GM12873 (cell line): ENCODE results near the gene TRIM2.

Source experiments
- TF ChIP-seq, protein P1 (sequence below): IDR thresholded peaks from 2 replicates; pipeline ENCODE4 v1.5.1; 2012; ENCODE audit warnings: low read depth, mild to moderate bottlenecking, moderate library complexity, low read length, control low read depth; ENCODE audit not compliant: insufficient read depth; ENCODE audit errors: missing control alignments

Gene TRIM2

DNA sequence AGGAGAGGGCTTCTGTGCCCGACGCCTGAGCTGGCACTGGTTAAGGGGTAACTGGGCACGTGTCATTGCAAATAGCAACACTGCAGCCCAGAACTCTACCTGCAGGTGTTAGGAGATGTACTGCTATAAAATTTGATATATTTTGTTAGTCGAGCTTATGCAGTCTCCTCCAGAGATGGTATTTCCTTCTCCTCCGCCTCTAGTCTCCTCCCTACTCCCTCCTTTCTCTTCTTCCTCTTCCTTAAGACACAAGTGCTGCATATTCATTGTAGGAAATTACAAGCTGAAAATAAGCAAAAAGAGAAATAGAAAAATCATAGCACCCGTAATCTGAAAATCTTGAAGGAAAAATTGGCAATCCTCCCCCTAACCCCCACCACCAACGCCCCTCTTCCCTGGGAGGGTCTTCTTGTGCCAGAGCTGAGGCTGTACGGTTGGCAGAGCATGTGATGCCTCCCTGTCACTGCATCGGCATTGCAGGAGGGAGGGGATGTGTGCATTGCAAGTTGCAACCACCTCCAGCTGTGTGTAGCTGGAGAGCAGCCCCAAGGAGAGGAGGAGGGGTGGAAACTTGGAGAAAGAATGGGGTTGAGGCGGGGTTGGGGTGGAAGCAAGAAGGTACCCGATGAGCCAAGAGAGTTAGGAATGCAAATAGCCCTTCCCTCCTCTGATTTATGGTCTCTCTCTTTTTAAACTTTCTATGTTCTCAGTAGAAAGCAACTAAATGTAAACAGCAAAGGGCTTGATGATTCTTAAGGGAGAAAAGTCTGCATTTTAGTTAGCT is 92.0 kb downstream of the TRIM2 start:
- TF ChIP-seq, protein P1, sequence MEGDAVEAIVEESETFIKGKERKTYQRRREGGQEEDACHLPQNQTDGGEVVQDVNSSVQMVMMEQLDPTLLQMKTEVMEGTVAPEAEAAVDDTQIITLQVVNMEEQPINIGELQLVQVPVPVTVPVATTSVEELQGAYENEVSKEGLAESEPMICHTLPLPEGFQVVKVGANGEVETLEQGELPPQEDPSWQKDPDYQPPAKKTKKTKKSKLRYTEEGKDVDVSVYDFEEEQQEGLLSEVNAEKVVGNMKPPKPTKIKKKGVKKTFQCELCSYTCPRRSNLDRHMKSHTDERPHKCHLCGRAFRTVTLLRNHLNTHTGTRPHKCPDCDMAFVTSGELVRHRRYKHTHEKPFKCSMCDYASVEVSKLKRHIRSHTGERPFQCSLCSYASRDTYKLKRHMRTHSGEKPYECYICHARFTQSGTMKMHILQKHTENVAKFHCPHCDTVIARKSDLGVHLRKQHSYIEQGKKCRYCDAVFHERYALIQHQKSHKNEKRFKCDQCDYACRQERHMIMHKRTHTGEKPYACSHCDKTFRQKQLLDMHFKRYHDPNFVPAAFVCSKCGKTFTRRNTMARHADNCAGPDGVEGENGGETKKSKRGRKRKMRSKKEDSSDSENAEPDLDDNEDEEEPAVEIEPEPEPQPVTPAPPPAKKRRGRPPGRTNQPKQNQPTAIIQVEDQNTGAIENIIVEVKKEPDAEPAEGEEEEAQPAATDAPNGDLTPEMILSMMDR = no peak

DNA sequence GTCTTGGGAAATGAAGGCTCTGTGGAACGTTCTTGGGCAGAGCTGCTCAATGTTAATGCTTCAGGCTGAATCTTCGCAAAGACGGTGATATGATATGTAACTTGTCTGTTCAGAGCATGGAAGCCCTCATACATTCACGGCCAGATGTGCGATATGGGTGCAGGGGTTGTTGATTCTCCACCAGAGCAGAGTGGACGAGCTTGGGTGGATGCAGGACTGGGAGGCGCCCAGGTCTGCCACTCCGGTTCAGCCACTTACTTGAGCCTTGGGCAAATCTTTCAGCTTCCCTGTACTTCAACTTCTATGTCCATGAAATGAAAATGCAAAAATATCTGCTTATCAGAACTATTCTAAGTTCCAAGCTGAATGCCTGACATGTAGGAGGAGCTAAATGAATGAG is 92.9 kb downstream of the TRIM2 start:
- TF ChIP-seq, protein P1 = no peak

DNA sequence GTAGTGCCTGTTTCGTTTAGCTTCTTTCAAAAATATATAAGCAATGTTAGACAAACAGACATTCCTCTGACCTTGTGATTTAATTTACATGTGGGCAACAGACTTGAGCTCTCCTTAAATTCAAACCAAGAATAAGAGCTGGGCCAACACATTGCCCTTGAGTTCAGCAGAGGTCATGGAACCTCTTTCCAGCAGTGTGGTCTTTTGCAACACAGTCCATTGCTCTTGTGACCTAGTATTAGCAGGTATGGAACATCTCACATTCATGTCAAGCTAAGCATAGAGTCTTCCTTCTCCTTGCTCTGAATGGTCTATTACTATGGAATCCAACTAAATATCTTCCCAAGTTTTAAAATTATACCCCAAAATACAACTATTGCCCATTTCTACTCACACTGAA is 106.5 kb downstream of the TRIM2 start:
- TF ChIP-seq, protein P1 = no peak

DNA sequence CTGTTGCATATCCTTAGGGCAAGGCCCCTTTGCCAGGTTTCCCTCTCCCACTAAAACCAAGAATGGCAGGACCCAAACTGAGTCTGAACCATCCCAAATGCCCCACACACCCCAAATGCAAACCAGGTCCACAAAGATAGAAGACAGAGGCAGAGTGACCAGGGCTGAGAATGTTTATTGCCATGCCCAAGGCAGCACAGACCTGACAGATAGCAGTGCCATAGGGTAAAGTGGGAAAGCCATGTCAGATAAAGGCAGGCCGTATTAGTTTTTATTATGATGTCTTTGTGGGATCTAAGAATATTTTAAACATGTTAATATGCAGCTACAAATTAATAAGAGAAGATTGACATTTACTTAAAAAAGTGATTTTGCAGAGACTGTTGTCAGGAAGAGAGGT is 110.7 kb downstream of the TRIM2 start:
- TF ChIP-seq, protein P1 = no peak

DNA sequence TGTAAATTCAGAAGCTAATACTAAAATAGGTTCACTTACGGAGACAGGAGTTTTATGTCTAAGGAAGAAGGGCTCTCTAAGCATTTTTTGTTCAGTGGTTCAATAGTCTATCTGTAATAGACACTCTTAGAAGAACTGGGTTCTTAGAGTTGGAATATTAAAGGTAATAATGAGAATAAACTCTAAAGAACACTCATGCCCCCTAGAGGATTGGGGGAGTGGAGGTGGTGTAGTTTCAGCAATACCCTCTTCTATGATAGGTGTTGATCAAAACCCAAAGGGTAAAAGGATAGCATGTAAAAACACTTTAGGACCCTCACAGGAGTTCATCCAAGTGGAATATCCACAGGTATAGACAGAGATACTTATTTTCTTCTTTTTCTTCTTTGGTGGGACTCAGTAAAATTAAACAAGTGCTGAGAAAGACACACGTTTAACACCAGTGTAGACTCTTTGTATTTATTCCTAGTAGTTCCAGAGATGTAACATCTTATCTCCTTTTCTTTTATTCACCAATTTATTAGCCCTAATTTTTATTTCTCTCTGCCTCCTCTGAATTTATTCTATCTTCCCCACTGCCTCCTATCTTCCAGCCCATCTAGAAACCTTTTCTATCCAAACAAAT is 114.6 kb downstream of the TRIM2 start:
- TF ChIP-seq, protein P1 = peak; percentile 68

DNA sequence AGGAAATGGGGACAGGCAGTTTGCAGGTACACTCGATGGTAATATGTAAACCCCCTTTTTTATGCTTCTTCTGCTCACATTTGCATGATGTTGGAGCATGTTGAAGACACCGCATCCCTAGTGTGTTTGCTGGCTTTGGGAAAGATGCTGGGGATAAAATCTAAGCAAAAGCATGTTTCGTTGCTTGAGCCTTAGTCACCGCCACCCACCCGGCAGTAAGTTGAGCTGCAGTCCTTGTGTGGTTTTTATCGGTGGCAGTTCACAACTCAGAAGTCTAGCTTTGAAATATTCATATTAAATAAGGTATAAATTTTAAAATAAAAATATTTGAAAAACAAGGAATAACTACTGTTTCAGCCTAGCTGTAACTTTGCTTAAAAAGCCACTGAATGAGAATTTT is 118.5 kb downstream of the TRIM2 start:
- TF ChIP-seq, protein P1 = no peak

DNA sequence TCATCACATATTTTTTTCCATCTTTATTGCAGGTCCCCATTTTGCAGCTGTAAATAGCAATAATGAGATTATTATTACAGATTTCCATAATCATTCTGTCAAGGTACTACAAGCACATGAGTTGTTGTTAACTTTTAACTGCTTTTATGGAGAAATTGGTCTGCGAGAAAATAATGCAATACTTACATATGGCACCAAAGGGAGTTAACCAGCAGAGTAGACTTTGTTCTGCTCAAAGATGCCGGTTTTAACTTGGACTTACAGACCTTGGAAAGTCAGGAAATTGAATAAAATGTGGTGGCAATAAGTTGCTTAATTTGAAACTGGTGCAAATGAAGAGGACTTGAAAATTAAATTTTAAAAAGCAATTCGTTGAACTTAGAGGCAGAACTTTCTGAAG is 119.8 kb downstream of the TRIM2 start:
- TF ChIP-seq, protein P1 = no peak
